NCI-H2196 treated with DMSO at 0.1 percent for 48 hours (cell line): ENCODE results near the gene HIGD2A.
"Not testable (repeated sequence)": the region's sequence is repeated elsewhere in the genome, so short reads cannot be mapped to it uniquely, and the experiment has no call there.

ENCODE experiments used
- DNase-seq: peaks from one replicate; lab custom pipeline; 2025; ENCODE audit not compliant: unreplicated experiment; lab: John Stamatoyannopoulos, UW

The HIGD2A gene

DNA sequence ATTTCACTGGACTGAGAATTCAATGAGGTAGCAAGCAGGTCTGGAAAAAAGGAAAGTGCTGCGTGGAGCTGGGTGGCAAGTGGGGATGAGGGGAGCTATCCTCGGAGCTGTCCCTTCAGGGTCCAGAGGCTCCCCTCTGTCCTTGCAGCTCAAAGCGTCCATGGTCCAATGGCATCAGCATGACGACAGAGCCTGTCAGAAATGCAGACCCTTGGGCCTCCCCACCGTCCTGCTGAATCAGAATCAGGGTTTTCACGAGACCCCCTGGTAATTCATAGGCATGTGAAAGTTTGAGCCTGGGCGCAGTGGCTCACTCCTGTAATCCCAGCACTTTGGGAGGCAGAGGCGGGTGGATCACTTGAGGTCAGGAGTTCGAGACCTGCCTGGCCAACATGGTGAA, 5.5 kb downstream of the HIGD2A start:
- DNase-seq = no peak

DNA sequence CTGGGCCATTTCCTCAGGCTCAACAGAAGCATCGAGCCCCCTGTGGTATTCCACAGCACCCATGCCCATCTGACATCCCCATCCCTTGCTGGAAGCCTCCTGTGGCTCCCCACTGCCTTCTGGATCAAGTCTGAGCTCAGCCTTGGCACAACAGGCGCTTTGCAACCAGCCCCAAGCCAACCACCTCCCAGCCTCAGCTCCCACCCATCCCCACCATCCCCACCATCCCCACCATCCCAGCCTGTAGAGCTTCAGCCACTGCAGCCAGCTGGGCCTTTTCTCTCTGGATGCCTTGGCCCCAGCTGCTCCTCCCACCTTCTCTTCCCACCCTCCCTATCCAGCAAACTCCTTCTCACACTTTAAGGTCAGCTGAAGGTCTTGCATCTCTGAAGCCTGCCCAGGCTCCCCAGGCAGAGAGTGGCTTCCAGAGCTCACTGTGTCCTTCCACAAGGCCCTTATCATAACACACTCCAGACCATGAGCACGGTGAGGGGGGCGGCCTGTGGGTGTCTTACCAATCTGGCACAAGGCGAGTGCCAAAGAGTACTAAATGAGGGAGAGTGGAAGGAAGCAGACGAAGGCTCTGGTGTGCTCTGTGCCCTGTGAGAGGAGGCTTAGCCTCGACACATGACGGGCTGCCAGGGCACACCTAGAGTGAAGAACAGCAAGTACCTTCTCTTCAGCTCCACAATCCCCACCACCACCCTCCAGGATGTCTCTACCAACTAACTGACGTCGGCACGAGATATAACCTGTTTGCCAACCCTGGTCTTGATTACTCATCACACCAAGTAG, 6.5 kb downstream of the HIGD2A start:
- DNase-seq = no peak

DNA sequence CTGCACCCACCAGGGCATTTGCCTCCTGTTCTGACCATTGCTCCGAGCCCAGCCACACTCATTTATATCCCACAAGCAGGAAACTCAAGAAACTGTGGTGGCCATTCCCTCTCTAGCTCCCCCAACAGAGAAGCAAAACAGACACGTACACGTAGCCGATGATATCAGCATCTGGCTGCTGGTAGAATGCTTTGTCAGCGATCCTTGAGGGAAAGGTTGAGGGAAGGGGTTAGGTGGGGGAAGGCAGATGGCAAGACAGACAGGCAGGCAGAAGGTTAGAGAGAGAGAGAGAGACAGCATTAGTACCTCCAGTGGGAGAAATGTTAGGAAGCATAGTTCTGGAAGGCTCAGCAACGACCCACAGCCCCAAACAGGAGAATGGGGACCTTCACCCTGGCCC, 7.8 kb downstream of the HIGD2A start:
- no peak for DNase-seq

DNA sequence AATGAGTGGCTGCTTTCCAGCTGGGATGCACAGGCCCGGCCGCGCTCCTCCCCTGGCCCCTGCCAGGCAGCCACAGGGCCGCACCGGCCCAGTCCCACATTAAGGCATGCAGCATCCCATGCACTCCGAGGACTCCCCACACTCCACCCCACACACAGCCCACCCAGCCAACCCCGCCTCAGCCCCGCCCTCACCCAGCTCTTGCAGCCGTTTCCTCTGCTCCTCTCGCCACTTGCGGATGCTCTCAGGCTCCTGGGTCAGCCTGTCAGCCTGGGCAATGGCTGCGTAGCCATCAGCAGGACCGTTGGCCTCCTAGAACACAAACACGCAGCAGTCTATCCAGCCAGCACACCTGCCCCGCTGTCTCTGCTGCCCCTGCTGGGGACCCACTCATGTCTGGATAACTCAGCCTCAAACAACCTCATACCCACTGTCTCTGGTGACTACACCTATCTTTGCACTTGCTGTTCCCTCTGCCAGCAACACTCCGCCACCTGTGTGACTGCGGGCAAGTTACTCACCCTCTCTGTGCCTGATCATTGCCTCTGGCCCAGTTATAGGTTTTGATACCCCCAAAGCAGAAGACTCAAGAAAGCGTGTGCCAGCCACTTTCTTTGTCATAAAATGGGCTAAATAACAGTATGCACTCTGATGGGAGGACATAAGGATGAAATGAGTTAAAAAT, 9.3 kb downstream of the HIGD2A start:
- no peak for DNase-seq

DNA sequence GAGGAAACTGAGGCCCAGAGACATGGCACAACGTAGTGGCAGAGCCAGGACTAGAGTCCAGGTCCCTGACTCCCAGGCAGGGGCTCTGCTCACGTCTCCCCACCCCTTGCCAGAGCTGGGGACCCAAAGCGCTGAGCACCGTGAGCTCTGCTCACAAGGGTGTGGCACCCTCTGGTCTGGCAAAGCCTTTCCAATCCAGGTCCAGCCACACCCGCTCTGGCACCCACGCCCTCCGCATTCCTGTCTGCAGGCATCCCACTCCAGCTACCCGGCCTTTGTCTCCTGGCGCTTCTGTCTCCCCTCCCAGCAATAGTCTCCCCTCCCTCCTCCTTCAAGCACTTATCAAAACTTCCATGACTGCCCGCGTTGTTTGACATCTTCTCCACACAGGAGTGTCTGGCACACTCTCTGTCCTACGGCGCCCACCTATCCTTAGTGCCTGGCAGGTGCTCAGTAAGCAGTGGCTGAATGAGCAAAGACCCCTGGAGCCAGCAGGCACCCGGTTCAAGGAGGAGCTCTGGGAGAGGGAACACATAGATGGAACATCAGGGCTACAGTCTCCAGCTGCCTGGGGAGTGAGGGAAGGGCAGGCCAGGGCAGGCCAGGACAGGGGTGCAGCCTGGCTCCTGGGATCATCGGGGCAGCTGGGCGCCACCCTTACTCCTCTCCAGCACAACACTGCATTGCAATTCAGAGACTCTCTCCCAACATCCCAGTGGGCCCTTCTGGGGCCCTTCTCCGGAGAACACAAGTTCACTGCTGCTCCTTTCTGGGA, 12.0 kb downstream of the HIGD2A start:
- DNase-seq = no peak

DNA sequence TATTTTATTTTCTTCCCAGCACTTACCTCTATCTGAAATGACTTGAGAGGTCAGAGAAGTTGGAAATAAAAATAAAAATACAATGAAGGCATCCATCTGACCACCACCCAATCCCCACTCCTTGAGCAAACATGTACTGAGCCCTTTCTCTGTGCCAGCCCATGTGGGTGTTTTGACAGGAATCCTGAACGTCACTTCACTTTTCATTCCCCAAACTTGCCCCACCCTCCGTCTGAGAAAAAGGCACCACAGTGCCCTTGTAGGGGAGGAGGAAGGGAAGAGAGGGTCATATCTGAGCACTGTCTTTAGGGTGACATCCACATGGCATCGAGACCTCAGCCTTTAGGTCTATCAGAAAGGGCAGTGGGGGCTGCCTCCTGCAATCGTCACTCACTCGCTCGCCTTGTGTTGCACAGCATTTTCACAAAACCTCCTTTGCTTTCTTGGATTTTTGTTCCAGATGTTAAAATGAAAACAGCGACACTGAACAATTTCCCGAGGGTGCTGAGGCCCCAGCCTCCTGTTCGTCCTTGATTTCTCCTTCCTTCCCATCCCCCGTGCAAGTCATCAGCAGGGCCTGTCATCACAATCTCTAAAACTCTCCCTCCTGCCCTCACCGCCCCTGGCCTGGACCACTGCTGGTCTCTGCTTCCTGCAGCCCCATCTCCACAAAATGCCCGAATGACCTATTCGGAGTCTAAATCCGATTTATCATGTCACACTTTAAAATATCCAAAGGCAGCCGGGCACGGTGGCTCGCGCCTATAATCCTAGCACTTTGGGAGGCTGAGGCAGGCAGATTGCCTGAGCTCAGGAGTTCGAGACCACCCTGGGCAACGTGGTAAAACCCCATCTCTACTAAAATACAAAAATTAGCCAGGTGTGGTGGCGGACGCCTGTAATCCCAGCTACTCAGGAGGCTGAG, 13.0 kb downstream of the HIGD2A start:
- no peak for DNase-seq

DNA sequence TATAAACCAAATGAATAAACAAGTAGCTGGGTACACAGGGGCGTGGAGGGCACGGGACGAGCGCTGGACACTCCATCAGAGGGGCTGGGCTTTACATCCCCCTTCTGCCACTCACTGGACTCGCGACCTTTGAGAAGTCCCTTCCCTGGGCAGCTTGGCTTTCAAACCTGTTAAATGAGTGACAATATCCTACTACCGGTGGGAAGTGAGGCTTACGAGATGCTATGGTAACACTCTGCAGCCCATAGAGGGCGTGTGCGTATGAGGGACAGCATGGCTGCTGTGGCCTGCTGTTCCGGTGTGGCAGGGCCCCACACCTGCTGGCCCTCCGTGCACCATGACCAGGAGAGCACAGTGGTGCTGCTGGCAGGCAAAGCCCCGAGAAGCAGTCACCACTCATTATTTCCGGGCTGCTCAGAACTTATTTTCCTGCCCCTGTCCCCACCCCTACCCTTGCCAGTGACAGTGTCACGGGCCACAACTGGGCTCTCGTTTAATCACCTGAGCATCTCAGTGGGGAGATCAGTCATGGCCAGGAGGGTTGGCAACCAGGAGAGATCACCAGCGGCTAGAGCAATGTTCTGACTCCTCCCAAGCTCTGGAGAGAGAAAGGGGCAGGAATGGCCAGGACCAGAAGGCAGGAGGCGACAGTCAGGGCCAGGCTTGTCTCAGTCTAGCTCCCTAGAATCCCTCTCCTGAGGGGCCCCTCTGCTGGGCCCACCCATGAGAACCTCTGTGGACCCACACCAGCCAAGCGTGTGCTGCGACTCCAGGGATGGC, 17.3 kb downstream of the HIGD2A start:
- no peak for DNase-seq

DNA sequence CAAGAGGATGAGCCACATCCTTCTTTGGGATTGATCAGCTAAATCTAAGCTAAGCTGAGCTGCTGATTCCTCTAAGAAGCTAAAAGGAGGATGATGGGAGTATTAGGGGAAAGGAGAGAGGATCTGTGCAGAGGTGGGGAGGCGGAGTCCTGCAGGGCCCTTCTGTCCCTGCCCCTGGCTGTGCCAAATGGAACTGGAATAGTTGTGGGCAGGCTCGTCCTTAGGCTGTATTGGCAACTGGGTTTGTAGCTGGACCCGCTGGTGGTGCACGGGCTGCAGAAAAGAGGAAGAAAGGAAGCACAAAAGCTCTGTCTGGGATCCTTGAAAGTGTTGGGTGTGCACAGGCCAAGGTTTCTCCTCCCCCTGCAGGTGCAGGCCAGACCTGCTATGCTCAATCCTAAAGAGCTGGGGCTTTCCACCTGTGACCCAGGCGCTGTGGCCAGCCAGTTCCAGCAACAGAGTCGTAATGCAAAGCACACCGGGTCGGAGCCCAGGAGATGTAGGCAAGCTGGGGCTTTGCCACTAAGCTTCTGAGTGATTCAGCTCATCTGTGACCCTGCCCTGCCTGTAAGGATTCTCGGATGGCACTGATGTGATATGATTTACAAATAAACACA, 18.0 kb downstream of the HIGD2A start:
- DNase-seq = no peak

DNA sequence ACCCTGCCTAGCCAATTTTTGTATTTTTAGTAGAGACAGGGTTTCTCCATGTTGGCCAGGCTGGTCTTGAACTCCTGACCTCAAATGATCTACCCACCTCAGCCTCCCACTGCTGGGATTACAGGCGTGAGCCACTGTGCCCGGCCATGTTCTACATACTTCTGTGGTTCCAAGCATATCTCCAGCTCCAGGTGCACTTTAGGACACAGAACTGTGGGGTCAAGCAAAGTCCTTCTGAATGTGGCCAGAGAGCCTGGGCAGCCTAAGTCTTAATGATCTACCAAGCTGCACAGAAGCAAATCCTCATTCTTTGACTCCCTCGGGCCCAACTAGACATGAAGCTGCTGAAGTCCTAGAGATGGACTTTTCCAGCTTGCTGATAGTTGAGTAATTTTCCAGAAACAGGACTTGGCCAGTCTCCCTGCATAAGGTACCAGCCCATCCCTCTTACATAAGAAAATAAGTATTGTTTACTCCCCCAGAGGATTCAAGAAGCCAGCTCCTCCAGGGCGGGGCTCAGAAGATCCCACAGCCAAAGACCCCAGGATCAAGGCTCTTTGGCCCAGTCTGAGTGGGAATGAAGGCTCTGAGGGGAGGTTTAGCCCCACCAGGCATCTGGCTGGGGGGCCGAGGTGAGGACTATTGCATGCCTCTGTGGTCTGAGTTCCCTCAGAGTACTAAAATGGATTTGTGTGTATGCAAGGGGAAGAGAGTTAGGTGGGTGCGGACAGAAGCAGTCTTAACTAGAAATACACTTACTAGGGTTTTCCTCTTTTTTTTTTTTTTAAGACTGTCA, 19.1 kb downstream of the HIGD2A start:
- DNase-seq = no peak

DNA sequence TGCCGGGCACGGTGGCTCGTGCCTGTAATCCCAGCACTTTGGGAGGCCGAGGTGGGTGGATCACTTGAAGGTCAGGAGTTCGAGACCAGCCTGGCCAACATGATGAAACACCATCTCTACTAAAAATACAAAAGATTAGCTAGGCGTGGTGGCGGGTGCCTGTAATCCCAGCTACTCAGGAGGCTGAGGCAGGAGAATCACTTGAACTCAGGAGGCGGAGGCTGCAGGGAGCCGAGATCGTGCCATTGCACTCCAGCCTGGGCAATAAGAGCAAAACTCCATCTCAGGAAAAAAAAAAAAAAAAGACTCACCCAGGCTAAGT, 19.7 kb downstream of the HIGD2A start:
- not testable (repeated sequence) for DNase-seq

DNA sequence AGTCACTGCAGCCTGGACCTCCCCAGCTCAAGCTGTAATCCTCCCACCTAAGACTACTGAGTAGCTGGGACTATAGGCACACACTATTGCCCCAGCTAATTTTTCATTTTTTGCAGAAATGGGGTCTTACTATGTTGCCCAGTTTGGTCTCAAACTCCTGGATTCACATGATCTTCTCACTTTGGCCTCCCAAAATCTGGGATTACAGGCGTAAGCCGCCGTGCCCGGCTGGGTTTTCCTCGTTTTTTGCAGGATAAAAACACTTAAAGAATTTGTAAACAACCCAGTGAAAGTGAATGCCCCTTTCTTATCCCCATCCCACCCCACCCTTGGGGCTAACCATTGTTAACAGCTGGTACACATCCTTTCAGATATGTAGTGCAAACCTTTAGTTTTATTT, 20.0 kb downstream of the HIGD2A start:
- DNase-seq = no peak

DNA sequence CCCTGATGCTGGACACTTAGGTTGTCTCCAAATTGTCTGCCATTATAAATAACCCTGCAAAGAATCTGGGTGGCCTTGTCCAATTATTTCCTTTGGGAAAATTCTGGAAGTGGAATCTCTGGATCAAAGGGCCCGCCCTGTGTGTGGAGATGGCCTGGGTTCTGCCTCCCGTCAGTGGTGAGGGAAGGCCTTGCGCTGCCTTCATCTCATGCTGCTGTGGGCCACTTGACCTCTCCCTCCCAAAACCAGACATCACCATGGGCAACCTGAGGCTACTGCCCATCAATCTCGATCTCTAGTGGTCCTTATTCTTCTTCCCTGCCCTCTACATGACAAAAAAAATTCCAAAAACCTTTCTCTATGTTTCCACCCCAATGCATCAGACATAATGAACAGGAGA, 21.2 kb downstream of the HIGD2A start:
- DNase-seq = no peak

DNA sequence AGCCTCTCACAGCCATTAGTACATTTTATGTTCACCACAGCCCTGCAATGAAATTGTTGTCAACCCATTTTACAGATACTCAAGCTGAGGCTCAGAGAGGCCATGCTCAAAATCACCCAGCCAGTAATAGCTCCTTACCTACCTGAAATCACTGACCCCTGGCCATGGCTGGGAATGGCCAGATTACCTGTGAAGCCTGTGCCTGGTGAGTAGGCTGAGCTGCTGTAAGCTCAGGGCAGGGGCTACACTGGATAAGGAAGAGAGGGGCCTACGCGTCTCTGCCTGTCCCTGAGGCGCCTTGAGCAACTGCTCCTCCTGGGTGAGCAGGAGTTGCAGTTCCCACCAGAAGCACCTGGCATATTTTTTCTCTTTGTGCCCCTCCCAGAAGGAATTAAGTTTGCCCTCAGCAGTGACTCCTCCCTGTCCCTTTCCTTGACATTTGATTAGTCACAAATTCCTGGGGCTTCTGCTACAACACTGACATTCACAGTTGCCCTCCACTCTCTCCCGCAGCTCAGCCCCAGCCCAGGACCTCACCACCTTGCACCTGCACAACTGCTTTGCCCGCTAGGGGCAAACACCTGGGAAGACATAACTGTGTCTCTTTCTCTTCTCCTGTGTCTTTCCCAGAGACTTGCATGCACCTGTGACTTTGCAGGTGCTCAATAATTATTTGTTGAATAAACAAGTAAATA, 22.1 kb downstream of the HIGD2A start:
- DNase-seq = no peak

DNA sequence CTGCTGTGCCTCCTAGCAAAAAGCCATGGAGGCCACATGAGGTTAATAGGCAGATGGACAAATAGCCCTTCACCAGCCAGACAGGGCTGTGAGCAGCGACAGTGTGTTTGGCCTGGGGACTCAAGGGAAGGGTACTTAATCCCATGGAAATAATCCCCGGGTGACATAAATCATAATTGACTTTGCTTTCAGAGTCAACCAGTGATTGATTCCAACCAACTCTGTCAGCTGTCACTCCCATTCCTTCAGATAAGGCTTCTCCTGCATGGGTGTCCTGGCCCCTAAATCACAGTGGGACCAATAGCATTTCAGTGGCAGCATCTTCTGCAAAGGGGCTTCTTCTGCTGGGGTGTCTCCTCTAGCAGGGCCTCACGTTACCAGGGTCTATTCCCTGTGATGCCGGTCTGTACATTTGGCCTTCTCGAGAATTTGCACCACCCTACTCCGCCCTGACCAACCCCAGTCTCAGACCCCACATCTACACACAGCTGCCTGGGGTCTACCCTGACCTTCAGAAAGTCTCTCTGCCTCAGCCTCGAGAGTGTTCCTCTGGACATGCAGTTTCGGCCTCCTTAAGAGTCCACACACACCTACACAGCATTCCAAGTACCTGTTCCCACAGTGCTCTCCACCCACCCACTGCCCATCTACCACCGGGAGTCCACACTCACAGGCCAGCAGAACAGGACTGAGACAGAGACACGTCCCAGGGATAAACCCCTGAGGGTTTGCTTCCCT, 24.1 kb downstream of the HIGD2A start:
- DNase-seq = no peak

DNA sequence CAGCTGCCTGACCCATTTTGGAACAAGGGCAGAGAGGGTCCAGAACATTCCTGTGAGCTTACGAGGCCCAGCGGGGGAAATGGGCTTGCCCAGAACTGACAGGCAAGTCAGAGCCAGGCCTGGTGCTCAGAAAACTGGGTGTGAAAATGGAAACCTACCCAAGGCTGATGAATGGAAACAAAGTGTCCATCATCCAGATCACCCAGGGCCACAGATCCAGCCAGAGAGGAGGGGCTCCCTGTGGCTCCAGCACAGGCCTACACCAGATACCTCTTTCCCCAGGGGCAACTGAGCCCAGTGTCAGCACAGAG, 24.7 kb downstream of the HIGD2A start:
- DNase-seq = no peak

DNA sequence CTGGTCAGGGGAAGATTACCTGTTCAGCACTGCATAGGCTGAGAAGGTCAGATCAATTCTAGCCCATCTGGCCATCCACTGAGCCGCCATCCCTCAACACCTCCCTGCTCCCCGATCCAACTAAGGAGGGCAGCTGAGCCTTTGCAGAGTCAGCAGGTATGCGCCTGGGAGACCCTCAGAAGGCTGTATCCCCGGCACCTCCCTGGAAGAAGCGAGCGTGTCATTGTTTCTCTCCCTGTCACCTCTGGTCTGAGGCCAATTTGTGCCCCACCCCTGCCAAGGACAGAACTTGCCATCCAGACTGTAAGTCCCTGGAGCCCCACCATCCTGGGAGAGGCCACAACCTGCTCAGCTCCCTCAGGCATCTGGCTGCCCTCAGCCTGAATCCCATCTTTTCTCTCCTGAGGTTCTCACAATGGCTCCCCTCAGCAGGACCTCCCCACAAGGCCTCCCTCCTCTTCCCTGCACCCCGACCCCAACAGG, 25.2 kb downstream of the HIGD2A start:
- no peak for DNase-seq

DNA sequence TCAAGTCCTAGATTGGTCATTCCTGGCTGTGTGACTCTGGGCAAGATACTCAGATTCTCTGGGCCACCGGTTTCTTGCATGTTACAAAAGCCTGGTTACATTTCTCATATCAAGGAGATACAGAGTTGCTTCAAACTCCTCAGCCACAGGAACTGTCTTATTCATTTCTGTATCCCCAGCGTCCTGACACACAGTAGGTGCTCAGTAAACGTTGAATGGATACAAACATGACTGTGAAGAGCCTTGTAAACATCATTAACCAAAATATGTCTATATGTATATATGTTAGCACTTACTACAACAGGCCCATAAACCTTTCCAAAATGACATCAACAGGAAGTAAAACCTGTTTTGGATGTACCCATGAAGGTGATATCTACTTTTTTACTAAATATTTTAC, 26.2 kb downstream of the HIGD2A start:
- DNase-seq = no peak
